Activated CD8-positive, alpha-beta memory T cell treated with anti-CD3 and anti-CD28 coated beads, Interleukin-2, amount 50 U/mL, for 48 hours (primary cell): Measurements from ENCODE around the gene PF4V1.

Source experiments
- DNase-seq: peaks from one replicate; pipeline ENCODE4 v3.0.0-alpha.2; 2020

PF4V1 gene

DNA sequence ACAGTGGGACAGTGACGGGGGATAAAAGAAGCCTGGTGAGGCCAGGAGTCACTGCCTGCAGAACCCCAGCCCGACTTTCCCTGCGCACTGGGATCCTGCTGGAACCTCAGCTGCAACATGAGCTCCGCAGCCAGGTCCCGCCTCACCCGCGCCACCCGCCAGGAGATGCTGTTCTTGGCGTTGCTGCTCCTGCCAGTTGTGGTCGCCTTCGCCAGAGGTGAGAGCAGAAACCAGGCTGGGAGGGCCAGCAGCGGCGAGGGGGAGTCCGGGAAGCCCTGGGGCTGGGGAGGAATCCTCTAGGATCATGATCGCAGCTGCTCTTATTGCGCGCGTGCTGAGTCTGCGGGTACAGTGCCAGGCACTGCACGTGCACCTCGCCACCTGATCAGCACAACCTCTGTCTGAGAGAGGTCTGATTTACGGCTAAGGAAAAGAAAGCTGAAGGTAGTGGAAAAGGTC lies at the start of gene PF4V1:
PF4V1 (plus strand) TSS at position 51 of the 459 bp plus-strand sequence; CDS start at position 118, 67 bp downstream.
- no peak for DNase-seq

DNA sequence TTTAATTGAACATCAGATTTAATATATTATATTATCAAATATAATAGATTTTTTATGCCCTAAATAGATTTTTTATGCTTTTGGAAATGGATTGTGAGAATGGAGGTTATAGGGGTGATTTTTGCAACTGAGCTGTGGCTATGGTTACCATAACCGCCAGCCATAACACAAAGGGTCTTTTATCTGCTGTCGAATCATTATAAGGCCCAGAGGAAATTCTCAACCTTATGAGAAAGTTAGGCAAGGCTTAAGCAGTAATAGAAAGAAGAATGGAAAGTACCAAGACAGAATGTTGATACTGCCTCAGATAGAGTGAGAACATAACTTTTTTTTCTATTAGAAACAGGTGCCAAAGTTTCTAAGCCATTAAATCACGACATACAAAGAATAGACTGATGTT lies 42.9 kb upstream of the PF4V1 start:
- DNase-seq, result no peak

- no peak for DNase-seq
Measured at GRCh38 chr4:73811841-73812240, 41.3 kb upstream of the PF4V1 start.

DNA sequence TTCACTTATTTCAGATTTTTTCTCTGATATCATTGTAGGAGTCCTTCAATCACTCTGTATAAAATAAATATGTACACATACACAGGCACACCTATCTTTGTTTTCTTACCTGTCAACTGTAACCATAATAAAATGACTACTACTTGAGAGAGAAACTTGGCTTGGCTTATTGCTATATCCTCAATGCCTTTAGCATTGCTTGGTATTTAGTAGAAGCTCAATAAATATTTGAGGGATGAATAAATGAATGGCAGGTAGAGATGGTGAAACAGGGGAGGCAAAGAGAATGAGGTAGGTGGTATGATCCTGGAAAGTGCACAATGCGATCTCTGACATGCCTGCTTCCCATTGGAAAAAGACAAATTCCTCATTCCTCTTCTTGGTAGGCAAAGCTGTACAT lies 38.4 kb upstream of the PF4V1 start:
- no peak for DNase-seq

GRCh38 chr4:73815145-73815544 lies 38.0 kb upstream of the PF4V1 start:
- DNase-seq, result no peak

- no peak for DNase-seq
Measured at GRCh38 chr4:73816814-73817213, 36.3 kb upstream of the PF4V1 start.

- no peak for DNase-seq
Measured at GRCh38 chr4:73817341-73817740, 35.8 kb upstream of the PF4V1 start.

DNA sequence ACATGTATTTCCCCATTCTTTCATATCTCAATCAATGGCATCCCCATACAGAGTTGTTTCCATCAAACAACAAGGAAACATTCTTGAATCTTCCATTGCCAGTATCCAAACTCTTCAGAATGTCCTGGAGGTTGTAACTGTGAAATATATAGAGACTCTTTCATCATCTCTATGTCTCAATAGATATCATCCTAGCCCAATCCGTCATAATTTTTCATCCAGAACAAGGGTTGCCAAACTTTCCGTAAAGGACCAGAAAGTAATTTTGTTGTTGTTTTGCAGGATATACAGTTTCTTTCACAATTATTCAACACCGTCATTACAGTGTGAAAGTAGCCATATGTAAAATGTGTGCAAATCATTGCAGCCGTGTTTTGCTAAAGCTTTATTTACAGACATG lies 31.8 kb upstream of the PF4V1 start:
- DNase-seq, result no peak

GRCh38 chr4:73822389-73822788 lies 30.7 kb upstream of the PF4V1 start:
- no peak for DNase-seq

DNA sequence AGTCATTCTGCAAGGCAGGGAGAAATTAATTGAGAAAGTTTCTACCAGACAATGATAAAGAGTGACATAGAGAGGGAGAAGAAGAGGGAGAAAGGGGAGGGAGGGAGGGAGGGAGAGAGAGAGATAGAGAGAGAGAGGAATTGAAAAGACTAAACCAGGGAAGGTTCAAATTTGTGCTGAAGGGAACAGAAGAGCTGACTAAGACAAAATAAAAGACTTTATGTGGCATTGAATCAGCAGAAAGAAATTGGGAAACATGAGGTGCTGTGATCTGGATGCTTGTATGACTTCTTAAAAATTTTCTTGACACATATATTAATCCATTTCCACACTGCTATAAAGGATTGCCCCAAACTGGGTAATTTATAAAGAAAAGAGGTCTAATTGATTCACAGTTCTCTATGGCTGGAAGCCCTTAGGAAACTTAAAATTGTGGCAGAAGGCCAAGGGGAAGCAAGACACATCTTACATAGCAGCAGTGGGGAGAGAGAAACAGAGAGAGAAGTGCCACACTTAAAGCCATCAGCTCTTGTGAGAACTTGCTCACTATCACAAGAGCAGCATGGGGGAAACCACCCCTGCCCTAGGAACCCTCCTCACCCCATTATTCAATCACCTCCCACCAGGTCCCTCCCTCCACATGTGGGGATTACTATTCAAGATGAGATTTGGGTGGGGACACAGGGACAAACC lies 30.1 kb upstream of the PF4V1 start:
- DNase-seq, result no peak

DNA sequence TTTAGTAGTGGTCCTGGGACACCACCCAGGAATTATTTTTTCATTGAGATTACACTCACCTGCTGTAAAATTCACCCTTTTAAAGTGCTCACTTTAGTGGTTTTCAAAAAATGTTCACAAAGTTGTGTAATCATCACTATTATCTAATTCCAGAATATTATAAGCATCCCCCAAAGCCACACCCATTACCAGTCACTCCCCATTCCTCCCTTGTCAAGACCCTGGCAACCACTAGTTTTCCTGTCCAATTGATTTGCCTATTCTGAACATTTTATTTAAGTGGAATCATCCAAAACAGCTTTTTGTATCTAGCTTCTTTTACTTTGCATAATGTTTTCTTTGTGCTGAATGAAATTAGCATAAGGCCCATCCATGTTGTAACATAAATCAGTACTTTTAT lies 29.3 kb upstream of the PF4V1 start:
- no peak for DNase-seq

GRCh38 chr4:73828956-73829355 lies 24.1 kb upstream of the PF4V1 start:
- no peak for DNase-seq

DNA sequence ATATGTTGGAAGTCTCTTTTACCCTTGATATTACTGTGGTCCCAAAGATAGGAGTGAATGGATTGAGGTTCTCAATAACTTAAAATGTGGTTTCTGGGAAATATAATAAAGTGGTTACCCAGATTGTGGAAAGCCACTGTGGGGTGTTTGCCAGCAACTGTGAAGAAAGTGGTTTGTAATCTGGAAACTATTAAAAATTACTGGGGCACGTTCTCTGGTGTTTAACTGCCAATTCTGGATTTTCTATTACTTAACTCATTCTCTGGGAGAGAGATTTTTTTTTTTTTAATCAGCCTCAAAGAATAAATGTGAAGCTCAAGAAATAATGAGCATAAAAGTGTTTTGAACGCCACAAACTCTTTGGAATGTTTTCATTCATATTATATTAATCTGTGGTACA lies 21.5 kb upstream of the PF4V1 start:
- no peak for DNase-seq

DNA sequence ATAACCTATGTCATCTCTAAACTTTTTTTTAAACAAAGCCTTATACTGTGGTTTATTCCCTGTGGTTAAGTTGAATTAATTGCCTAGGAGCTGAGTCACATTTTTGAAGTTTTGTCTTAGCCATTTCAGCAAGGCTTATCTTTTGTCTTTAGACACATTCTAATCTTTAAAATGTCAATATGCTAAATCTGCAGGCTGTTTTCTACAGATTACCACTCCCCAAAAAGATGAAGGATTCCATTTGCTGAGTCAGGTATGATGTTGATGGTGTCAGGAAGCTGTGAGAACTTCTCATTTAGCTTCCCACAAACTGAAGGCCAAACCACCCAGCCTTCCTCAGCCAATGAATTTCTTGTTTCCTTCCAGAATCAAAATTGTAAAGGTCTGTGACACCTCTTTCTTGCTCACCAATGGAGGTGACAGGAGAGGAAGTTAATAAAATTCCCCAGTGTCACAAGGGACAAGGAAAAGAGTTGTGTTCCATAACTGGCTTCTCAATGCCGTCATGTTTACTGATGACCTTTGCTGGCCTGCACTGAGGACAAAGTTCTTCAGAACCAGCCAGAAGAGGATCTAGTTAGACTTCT lies 20.4 kb upstream of the PF4V1 start:
- no peak for DNase-seq

DNA sequence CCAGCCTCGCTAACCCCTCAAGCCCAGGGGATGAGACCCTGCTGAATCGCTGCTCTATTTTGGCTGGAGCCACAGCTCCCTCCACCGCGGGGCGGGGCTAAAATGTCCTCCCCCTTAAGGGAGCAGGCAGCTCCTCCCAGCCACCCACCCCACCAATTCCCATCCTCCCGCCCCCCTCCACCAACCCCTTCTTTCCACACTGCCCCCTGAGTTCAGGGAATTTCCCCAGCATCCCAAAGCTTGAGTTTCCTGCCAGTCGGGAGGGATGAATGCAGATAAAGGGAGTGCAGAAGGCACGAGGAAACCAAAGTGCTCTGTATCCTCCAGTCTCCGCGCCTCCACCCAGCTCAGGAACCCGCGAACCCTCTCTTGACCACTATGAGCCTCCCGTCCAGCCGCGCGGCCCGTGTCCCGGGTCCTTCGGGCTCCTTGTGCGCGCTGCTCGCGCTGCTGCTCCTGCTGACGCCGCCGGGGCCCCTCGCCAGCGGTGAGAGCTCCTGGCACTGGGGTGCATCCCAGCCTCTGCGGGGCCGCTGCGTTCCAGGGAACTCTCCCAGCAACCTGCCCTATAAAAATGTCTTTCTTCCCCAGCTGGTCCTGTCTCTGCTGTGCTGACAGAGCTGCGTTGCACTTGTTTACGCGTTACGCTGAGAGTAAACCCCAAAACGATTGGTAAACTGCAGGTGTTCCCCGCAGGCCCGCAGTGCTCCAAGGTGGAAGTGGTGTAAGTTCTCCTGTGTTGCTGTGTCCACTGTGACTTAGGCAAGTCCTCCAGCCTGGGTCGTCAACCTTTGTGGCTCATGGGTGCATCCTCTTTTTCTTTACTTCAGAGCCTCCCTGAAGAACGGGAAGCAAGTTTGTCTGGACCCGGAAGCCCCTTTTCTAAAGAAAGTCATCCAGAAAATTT lies 16.5 kb upstream of the PF4V1 start, which contains the start of gene CXCL6:
CXCL6 (plus strand) TSS at position 306 of the 907 bp plus-strand sequence; CDS start at position 379, 73 bp downstream.
- no peak for DNase-seq

- no peak for DNase-seq
Measured at GRCh38 chr4:73839071-73839470, 14.0 kb upstream of the PF4V1 start.

DNA sequence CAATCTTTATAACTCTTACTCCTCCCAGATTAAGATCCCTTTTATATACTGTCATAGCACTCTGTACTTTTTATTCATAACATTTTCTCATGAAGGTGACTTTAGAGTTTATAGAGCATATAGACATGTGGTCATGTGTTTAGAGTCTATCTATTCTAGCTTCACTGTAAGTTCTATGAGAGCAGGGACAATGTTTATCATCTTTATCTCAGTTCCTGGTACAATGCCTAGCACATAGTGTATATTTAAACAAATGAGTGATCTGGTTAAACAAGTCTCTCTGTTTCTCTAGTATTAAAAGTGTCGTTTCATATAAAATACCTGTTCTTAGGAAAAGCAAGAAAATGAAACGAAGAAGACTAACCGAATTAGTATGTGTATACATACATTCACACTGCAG lies 13.4 kb upstream of the PF4V1 start:
- no peak for DNase-seq

- no peak for DNase-seq
Measured at GRCh38 chr4:73841243-73841925, 11.7 kb upstream of the PF4V1 start.

GRCh38 chr4:73842696-73843095 lies 10.4 kb upstream of the PF4V1 start:
- no peak for DNase-seq

GRCh38 chr4:73843369-73843768 lies 9.7 kb upstream of the PF4V1 start:
- no peak for DNase-seq

GRCh38 chr4:73844345-73844744 lies 8.8 kb upstream of the PF4V1 start:
- DNase-seq, result no peak

DNA sequence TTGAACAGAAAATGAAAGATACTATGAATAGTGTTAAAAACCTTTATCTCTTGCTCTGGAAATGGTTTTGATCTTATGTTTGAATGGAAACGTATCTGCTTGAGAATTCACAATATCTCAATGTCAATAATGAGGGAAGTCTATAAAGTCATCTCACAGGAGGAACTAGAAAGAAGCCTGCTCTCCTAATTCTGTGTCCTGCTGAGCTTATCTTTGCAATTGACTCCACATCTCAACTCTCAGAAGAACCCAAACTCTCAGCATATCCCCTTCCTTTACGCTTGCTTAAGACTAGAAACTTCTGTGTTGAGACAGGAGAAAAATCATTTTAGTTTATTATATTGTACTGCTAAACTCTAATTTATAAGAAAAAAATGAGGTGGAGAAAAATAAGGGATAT lies 8.3 kb upstream of the PF4V1 start:
- DNase-seq, result no peak
